AG04450 (cell line): ENCODE measurements around the gene LSM8. TPM values are rescaled to one million over a fixed set of nuclear protein-coding genes. Genes with fewer than 3 reads are reported as not detected.

Source experiments
- CTCF ChIA-PET: fragments of 300-600, 350-600 bp; formaldehyde crosslinking; extraction: SDS; loops from one replicate; lab custom pipeline; 2022; ENCODE audit warnings: antibody characterized with exemption, inconsistent platforms; lab: Charles Lee
- POLR2A ChIA-PET: fragments of 350-600 bp; formaldehyde crosslinking; extraction: SDS; loops from one replicate; lab custom pipeline; 2021; ENCODE audit warnings: antibody characterized with exemption, inconsistent platforms; lab: Yijun Ruan, JAX
- DNase-seq: peaks from one replicate; pipeline ENCODE4 v3.0.0-alpha.2; 2011; ENCODE audit warnings: low read depth, low spot score
- H3K27ac ChIP-seq: one replicate; pipeline ENCODE4 v1.5.1; 2012; ENCODE audit warnings: low read depth, low read length, control low read depth
- H3K27me3 ChIP-seq: one replicate; pipeline ENCODE4 v1.6.0; 2012; ENCODE audit warnings: low read length; ENCODE audit not compliant: control insufficient read depth, insufficient read depth
- H3K4me3 ChIP-seq: 2 replicates; pipeline ENCODE4 v1.5.1; 2011; ENCODE audit warnings: mild to moderate bottlenecking, low read depth, low read length, control low read depth
- H3K9me3 ChIP-seq: 2 replicates; pipeline ENCODE4 v1.5.1; 2012; ENCODE audit warnings: low read length; ENCODE audit not compliant: control insufficient read depth, insufficient read depth
- polyA plus RNA-seq: library from polyadenylated mRNA; depleted of rRNA; stranded (reverse); fragments of >200 nt; gene quantifications from 2 replicates; pipeline ENCODE4 v1.2.3, GENCODE V29; 2011
- TF ChIP-seq, protein P1 (sequence below): IDR thresholded peaks from 2 replicates; pipeline ENCODE4 v1.5.1; 2011; ENCODE audit warnings: low read depth, low read length, control low read depth, inconsistent platforms

LSM8 gene
- polyA plus RNA-seq, 1 experiment = 37.1 TPM

DNA sequence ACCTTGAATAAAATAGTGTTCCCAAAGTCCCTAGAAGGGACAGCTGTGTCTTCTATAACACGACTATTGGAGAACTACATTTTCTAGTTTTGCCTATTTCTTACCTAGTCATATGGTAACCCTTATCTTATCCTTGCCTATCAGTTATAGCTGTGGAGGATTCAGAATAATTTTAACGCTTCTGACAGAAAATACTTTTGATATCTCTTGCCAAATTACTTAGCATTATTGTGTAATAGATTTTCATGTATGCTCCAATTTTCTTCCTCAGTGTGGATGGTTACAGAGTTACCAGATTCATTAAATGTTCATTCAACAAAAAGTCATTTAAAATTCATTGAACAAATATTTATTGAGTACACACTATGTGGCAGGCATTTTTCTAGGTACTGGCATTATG, 34.6 kb upstream of the LSM8 start:
- no peak overlapping the region for H3K27ac ChIP-seq

DNA sequence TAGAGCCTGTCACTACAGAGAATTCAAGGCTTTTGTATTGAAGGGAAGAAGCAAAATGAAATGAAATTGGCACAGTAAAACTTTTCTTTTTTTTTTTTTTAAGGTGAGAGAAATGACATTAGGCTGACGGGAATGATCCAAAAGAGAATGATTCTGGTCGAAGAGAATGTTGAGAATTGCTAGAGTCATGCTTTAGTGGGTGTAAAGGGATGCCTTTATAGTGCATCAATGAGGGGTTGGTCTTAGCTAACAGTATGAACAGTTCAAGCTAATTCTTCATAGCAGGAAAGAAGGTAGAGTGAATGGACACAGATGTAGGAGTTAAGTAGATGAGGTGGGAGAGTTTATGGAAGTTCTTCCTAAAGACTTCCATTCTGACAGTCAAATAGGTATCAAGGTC, 32.3 kb upstream of the LSM8 start:
- H3K27me3 ChIP-seq = no peaks in the 10 kb centered on the region
- no peak overlapping the region for H3K27ac ChIP-seq
- no peak for DNase-seq
- no peak overlapping the region for H3K4me3 ChIP-seq
- TF ChIP-seq, protein P1, sequence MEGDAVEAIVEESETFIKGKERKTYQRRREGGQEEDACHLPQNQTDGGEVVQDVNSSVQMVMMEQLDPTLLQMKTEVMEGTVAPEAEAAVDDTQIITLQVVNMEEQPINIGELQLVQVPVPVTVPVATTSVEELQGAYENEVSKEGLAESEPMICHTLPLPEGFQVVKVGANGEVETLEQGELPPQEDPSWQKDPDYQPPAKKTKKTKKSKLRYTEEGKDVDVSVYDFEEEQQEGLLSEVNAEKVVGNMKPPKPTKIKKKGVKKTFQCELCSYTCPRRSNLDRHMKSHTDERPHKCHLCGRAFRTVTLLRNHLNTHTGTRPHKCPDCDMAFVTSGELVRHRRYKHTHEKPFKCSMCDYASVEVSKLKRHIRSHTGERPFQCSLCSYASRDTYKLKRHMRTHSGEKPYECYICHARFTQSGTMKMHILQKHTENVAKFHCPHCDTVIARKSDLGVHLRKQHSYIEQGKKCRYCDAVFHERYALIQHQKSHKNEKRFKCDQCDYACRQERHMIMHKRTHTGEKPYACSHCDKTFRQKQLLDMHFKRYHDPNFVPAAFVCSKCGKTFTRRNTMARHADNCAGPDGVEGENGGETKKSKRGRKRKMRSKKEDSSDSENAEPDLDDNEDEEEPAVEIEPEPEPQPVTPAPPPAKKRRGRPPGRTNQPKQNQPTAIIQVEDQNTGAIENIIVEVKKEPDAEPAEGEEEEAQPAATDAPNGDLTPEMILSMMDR = no peak
- ChIA-PET CTCF (interaction anchor here (1.2 to 1.7 kb wide), 2 partner anchors 401 to 693 kb away, joined by 3 to 4 read pairs; no protein-coding TSS in a partner anchor), POLR2A (no interaction called here)
- H3K9me3 ChIP-seq = no peaks in the 10 kb centered on the region

More for the DNA sequence above, 34.6 kb upstream of the LSM8 start:
- POLR2A ChIA-PET = no interaction called here
- Histone ChIP-seq H3K27me3 (no peaks in the 10 kb centered on the region), H3K4me3 (no peak overlapping the region), H3K9me3 (no peaks in the 10 kb centered on the region)
- CTCF ChIA-PET = no interaction called here
- TF ChIP-seq, protein P1 = no peak
- no peak for DNase-seq

DNA sequence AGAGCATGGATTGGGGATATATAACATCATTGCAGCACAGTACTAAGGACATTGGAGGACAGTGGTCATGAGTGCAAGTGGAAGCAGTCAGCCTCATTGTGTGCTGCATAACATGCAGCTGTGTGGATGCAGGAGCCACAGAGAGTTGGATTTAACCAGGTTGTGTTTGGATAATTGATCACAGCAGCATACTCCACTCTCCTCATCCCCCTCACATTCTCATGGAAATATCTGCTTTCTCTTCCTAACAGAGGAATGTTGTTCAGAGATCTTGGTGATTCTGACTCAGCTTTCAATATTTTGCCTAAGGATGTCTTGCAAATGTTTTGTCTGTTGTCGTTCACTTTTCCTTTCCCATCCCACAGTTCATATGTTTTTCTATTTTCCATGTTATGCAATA, 31.8 kb upstream of the LSM8 start:
- DNase-seq = no peak
- CTCF ChIA-PET = interaction anchor here (0.8 to 1.7 kb wide), 3 partner anchors 401 to 752 kb away, joined by 3 to 4 read pairs (median 3); no protein-coding TSS in a partner anchor
- Histone ChIP-seq H3K4me3 (no peak overlapping the region), H3K27ac (no peak overlapping the region), H3K27me3 (no peaks in the 10 kb centered on the region), H3K9me3 (no peaks in the 10 kb centered on the region)
- TF ChIP-seq, protein P1 = no peak
- POLR2A ChIA-PET = no interaction called here

DNA sequence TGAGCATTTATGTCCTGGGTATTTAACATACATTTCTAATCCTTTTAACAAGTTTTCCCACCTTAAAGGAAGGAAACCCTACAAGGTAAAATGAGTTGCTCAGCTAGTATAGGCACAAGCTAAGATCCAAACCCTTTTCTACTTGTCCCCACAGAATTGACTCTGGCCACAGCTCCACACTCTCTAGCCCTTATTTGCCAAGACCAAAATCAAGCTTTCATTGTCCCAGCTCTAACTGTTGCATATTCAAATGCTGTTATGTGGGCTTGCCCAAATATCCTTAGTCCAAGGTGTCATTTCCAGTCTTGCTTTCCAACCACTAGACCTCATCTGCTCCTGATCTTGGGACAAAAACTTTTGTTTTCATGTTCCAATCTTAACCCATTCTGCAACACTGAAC, 31.3 kb upstream of the LSM8 start:
- Histone ChIP-seq H3K27ac (no peak overlapping the region), H3K4me3 (no peak overlapping the region), H3K27me3 (no peaks in the 10 kb centered on the region), H3K9me3 (no peaks in the 10 kb centered on the region)
- no peak for DNase-seq
- ChIA-PET POLR2A (no interaction called here), CTCF (interaction anchor here (0.6 to 1.7 kb wide), 5 partner anchors 402 to 813 kb away, joined by 3 to 4 read pairs (median 3); no protein-coding TSS in a partner anchor)
- TF ChIP-seq, protein P1 = no peak

DNA sequence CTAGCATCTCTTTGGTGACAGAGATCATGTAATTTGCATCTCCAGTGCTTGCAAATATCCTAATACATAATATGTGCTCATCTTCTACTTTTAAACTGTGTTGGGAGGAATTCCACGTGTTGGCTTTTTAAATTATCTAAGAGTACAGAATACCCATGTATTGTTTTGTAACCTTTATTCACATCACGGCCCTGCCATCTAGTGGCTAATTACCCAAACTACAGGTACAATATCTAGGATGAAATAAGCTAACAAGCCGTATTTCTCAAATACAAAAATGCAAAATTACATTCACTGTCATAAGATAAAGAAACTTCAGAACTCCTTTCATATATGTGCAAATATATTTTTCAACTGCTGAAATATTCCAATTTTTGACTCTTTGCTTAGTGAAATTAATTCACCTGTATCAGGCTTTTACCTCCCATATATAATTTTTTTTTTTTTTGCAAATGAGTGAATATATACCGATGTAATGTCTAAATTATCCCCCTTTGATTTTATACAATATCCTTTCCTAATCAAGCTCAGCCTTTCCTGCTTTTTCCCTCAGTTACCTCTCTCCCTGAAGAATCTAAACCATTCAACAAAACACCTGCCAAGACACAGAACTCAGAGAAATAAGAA, 30.3 kb upstream of the LSM8 start:
- no peaks in the 10 kb centered on the region for H3K27me3 ChIP-seq
- CTCF ChIA-PET = interaction anchor here (0.6 to 1.5 kb wide), 13 partner anchors 8 to 753 kb away, joined by 3 to 12 read pairs (median 3); no protein-coding TSS in a partner anchor
- POLR2A ChIA-PET = no interaction called here
- H3K27ac ChIP-seq = no peak overlapping the region
- no peak for DNase-seq
- H3K9me3 ChIP-seq = no peaks in the 10 kb centered on the region
- TF ChIP-seq, protein P1 = peak; percentile 51
- no peak overlapping the region for H3K4me3 ChIP-seq
